NCI-H345 treated with DMSO at 0.1 percent for 48 hours (cell line): ENCODE results near the gene EMILIN2.
"Not testable (repeated sequence)": the region's sequence is repeated elsewhere in the genome, so short reads cannot be mapped to it uniquely, and the experiment has no call there.

Source experiments
- DNase-seq: peaks from one replicate; lab custom pipeline; 2025; ENCODE audit not compliant: unreplicated experiment; lab: John Stamatoyannopoulos, UW

Gene EMILIN2

GRCh38 chr18:2843146-2843545, 3.7 kb upstream of the EMILIN2 start:
- DNase-seq = no peak

GRCh38 chr18:2845172-2845571, 1.6 kb upstream of the EMILIN2 start:
- no peak for DNase-seq

- DNase-seq = no peak
Measured at GRCh38 chr18:2847317-2848246, 776 bp downstream of the EMILIN2 start.

GRCh38 chr18:2848247-2849246, 1.7 kb downstream of the EMILIN2 start:
- DNase-seq = no peak

GRCh38 chr18:2850816-2851215, 4.0 kb downstream of the EMILIN2 start:
- DNase-seq = no peak

GRCh38 chr18:2851771-2852170, 5.0 kb downstream of the EMILIN2 start:
- DNase-seq = no peak

- not testable (repeated sequence) for DNase-seq
Measured at GRCh38 chr18:2852460-2852859, 5.7 kb downstream of the EMILIN2 start.

GRCh38 chr18:2853173-2853925, 6.5 kb downstream of the EMILIN2 start:
- no peak for DNase-seq

- no peak for DNase-seq
Measured at GRCh38 chr18:2853926-2854664, 7.3 kb downstream of the EMILIN2 start.

- DNase-seq = no peak
Measured at GRCh38 chr18:2854875-2855274, 8.1 kb downstream of the EMILIN2 start.

GRCh38 chr18:2855560-2856350, 8.9 kb downstream of the EMILIN2 start:
- no peak for DNase-seq

GRCh38 chr18:2856547-2857170, 9.9 kb downstream of the EMILIN2 start:
- DNase-seq = no peak

- DNase-seq = no peak
Measured at GRCh38 chr18:2857491-2858131, 10.8 kb downstream of the EMILIN2 start.

GRCh38 chr18:2860397-2860796, 13.6 kb downstream of the EMILIN2 start:
- DNase-seq = not testable (repeated sequence)

GRCh38 chr18:2863997-2864396, 17.2 kb downstream of the EMILIN2 start:
- DNase-seq = not testable (repeated sequence)

- not testable (repeated sequence) for DNase-seq
Measured at GRCh38 chr18:2866465-2866864, 19.7 kb downstream of the EMILIN2 start.

- DNase-seq = no peak
Measured at GRCh38 chr18:2869207-2869606, 22.4 kb downstream of the EMILIN2 start.

GRCh38 chr18:2871111-2871720, 24.4 kb downstream of the EMILIN2 start:
- DNase-seq = no peak
